K562 (cell line): ENCODE data around the gene ALDH7A1. TPM values are rescaled to one million over a fixed set of nuclear protein-coding genes. Genes with fewer than 3 reads are reported as not detected.

Experiments
- ARNT ChIP-seq, 2 experiments: fragments of 450-650 bp; IDR thresholded peaks; 2 replicates each; pipeline ENCODE4 v1.6.1; 2016; ENCODE audit warnings: mild to moderate bottlenecking in 1 of 2
- BRF2 ChIP-seq: IDR thresholded peaks from 3 replicates; pipeline ENCODE4 v1.6.1; 2011; ENCODE audit warnings: borderline replicate concordance, mild to moderate bottlenecking; ENCODE audit not compliant: insufficient read length, insufficient read depth
- CBFA2T3 ChIP-seq: fragments of 450-650 bp; IDR thresholded peaks from 2 replicates; pipeline ENCODE4 v1.6.1; 2017
- CXXC5 ChIP-seq: fragments of 250-450 bp; sonication (Bioruptor Pico); IDR thresholded peaks from 2 replicates; pipeline ENCODE4 v1.8.0; 2022; ENCODE audit warnings: inconsistent platforms, mild to moderate bottlenecking, moderate library complexity
- FOXA1 ChIP-seq: fragments of 450-650 bp; IDR thresholded peaks from 2 replicates; pipeline ENCODE4 v1.6.1; 2016; ENCODE audit warnings: mild to moderate bottlenecking, borderline replicate concordance
- FOXP1 ChIP-seq: sonication (generic); formaldehyde crosslinking; IDR thresholded peaks from 2 replicates; pipeline ENCODE4 v1.8.0; 2022; ENCODE audit warnings: mild to moderate bottlenecking, missing genetic modification reagents
- HSF4 ChIP-seq: fragments of 250-450 bp; sonication (Bioruptor Pico); IDR thresholded peaks from 2 replicates; pipeline ENCODE4 v2.1.2; 2022; ENCODE audit warnings: mild to moderate bottlenecking, moderate library complexity, borderline replicate concordance
- MBD2 ChIP-seq: sonication (generic); IDR thresholded peaks from 2 replicates; pipeline ENCODE4 v1.6.1; 2016; ENCODE audit warnings: low read depth, borderline replicate concordance
- MCM2 ChIP-seq: fragments of 450-650 bp; IDR thresholded peaks from 2 replicates; pipeline ENCODE4 v1.6.1; 2017; ENCODE audit warnings: low read depth, mild to moderate bottlenecking
- MTA2 ChIP-seq: fragments of 450-650 bp; IDR thresholded peaks from 2 replicates; pipeline ENCODE4 v1.6.1; 2016; ENCODE audit warnings: low read depth
- MTF1 ChIP-seq: fragments of 250-450 bp; sonication (Bioruptor Pico); IDR thresholded peaks from 2 replicates; pipeline ENCODE4 v1.9.0; 2021; ENCODE audit warnings: moderate library complexity, mild to moderate bottlenecking, inconsistent platforms, borderline replicate concordance
- NUFIP1 ChIP-seq: fragments of 450-650 bp; IDR thresholded peaks from 2 replicates; pipeline ENCODE4 v1.6.1; 2018; ENCODE audit not compliant: partially characterized antibody
- PATZ1 ChIP-seq: fragments of 250-450 bp; sonication (Bioruptor Pico); IDR thresholded peaks from 2 replicates; pipeline ENCODE4 v1.5.0; 2020; ENCODE audit warnings: mild to moderate bottlenecking, borderline replicate concordance
- SAFB ChIP-seq: fragments of 200-400 bp; formaldehyde crosslinking; IDR thresholded peaks from 2 replicates; pipeline ENCODE4 v1.6.1; 2017; ENCODE audit warnings: low read depth, low read length, borderline replicate concordance
- STAG1 ChIP-seq: sonication (generic); formaldehyde crosslinking; IDR thresholded peaks from 2 replicates; pipeline ENCODE4 v1.5.0; 2020; ENCODE audit warnings: missing genetic modification reagents, borderline replicate concordance
- THRA ChIP-seq: fragments of 450-650 bp; IDR thresholded peaks from 2 replicates; pipeline ENCODE4 v1.6.1; 2017; ENCODE audit warnings: mild to moderate bottlenecking, moderate library complexity
- ZNF518B ChIP-seq: fragments of 250-450 bp; sonication (Bioruptor Pico); IDR thresholded peaks from 2 replicates; pipeline ENCODE4 v1.5.0; 2021; ENCODE audit warnings: mild to moderate bottlenecking, moderate library complexity
- polyA plus RNA-seq, 8 experiments: library from polyadenylated mRNA; depleted of rRNA in 4 of 8; stranded (reverse) in 5 of 8; unstranded in 3 of 8; fragments of >200 nt; fragmentation: Nextera tagmentation in 2 of 8; fragmentation: Illumina TruSeq in 1 of 8; extraction: Ambion mirVana in 2 of 8; extraction: Trizol in 1 of 8; gene quantifications; 2 replicates each; pipeline versions ENCODE4 v1.2.1 to v1.2.3, GENCODE V29; 2011 to 2014; ENCODE audit warnings: inconsistent platforms in 1 of 8, missing spikeins in 1 of 8
- total RNA-seq, 7 experiments: library from RNA; depleted of rRNA in 6 of 7; stranded (reverse); fragments of >200 nt in 6 of 7; fragmentation: Illumina TruSeq in 2 of 7; extraction: Trizol in 2 of 7; gene quantifications; 2 replicates each; pipeline versions ENCODE4 v1.2.1 to v1.2.3, GENCODE V29; 2011 to 2021; ENCODE audit warnings: low replicate concordance in 1 of 7

Gene ALDH7A1
- total and polyA plus RNA-seq, 9 of the 15 experiments (the other 6 are each of a cell fraction or from before 2014, with no cell fraction given): 0.04 to 0.49 TPM; not detected in 7

- TF ChIP-seq BRF2 (no peak), ZNF518B (CRISPR knock-in tag) (no peak), SAFB (no peak), THRA (no peak), MTA2 (no peak), HSF4 (CRISPR knock-in tag) (no peak), MBD2 (peak; percentile 41; the same call in 1 of the 2 replicates), ARNT (IDR thresholded peaks at IDR 0.05) (no peak; a peak in 1 of 4 replicates), STAG1 (CRISPR knock-in tag) (no peak), MCM2 (no peak), FOXA1 (no peak), PATZ1 (CRISPR knock-in tag) (no peak), CBFA2T3 (peak; percentile 70), CXXC5 (peak; percentile 13; the same call in 1 of the 2 replicates), NUFIP1 (no peak), FOXP1 (CRISPR knock-in tag) (no peak), MTF1 (no peak)
These were observed 80.9 kb downstream of the ALDH7A1 start (continued) for GRCh38 chr5:126514131-126514557.
